IPS-18c (cell line): ENCODE results near the gene INPP4B.
"Not testable (repeated sequence)": the region's sequence is repeated elsewhere in the genome, so short reads cannot be mapped to it uniquely, and the experiment has no call there.

ENCODE experiments used
- H3K4me3 ChIP-seq: 2 replicates; pipeline ENCODE4 v1.7.0; 2013; ENCODE audit warnings: low read depth, mild to moderate bottlenecking, low read length, moderate library complexity; ENCODE audit not compliant: insufficient read depth
- H3K9me3 ChIP-seq: one replicate; pipeline ENCODE4 v1.6.1; 2013; ENCODE audit warnings: mild to moderate bottlenecking, low read length, moderate library complexity; ENCODE audit not compliant: control insufficient read depth, insufficient read depth

INPP4B gene

DNA sequence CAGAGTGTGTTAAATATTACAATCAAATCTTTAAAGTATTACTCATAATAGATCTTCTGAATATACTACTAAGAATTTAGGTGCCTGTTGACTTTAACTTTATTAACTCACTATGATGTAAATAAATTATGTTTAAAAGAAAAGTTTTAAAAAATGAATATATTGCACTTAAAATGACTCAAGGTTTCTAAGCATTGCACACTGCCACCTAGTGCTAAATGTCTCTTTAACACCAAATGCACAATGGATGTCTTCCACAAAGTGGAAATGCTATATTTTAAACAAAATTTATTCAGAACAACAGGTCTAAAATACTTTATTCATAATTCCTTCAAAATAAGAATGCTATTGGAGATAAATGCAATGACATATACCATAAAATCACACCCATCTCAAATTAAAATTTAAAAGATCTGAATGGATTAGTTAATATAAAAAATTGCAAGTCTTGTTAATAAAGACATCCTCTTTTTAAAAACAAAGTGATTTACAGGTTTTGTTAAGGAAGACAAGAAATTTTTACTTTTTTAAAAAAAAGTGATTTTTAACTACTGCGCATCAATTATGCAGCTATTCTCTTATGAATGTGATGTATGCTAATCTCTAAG lies 5.5 kb downstream of the INPP4B start:
- Histone ChIP-seq H3K9me3 (no peaks in the 10 kb centered on the region), H3K4me3 (no peak overlapping the region)

DNA sequence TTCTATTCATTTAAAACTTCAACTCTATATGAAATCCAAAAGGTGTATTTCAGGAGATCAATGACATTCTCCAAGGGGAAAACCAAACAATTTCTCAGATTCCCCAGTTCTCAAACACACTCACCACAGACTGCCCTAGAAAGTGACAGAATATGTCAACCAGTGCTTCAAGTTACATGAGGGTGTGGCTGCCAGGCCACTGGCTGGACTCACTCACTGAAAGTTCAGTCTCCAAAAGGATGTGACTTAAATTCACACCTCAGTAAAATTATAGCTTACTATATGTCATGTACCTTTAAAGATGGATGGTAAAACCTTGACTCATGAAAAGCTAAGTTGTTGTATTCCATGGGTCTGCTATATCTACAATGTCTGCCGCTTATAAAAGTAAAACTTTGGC lies 7.3 kb downstream of the INPP4B start:
- Histone ChIP-seq H3K9me3 (no peaks in the 10 kb centered on the region), H3K4me3 (no peak overlapping the region)

DNA sequence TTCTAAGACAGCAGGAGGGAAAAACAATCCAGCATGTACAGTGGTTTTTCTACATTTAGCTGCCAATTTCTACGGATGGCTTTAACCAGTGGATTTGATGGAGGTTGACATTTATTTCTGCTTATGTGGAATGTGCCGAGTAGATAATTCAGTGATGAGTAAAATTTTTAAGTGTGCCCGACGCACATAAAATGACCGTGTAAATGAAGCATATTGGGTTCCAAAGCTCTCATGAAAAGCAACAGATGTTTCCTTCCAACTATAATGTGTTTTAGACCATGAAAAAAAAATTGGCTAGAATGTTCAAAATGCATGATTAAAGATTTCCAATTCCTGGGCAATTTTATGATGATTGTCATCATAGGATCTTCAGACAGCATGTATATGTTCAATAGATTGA lies 14.1 kb downstream of the INPP4B start:
- H3K4me3 ChIP-seq = no peak overlapping the region
- H3K9me3 ChIP-seq = no peaks in the 10 kb centered on the region

DNA sequence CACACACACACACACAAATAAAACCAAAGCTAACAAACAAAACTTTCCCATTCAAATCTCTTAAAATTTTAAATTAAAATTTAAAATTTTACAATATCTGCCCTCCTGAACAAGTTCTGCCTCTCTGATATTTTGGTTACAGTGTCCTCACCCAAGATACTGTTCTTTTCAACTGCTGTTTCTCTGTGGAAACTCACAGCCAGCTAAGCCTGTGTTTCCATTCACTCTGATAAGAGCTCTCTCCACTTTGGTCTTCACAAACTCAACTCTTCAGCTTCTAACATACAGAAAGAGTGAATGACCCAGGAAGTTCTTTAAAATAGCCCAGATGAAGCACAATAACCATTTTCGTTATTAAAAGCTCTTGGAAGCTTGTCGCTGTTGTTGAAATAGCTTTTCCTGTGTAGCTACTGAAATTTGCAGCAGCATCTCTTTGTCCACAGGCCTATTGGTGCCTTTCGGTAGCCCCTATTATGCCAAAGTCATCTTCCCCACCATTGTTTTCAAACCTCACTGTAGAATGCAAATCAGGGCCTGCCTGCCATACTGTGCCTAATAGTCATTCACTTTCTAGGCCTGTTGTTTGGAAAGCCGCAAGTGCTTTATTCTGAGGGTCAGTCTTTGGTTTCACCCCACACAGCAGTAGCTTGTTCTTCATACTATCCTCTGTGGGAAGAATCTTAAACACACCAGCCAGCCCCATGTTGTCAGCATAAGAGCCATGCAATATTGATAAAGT lies 19.4 kb downstream of the INPP4B start:
- Histone ChIP-seq H3K4me3 (no peak overlapping the region), H3K9me3 (no peaks in the 10 kb centered on the region)

DNA sequence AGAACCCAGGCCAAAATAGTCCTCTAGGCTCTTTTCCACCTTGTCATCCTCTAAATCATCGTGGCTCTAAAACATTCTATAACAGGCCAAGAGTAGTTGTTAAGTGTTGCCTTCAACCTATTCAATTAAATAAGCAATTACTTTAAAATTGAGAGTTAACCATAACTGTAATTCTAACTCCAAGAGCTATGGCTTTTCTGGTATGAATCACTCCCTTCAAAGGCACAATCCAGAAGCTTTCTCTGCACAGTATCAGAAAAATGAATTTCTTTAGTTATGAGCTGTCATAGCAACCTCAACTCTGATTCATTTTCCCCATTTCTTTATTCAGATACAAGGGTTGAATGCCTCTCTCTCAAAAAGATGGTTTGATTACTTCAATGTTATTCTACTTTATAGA lies 21.7 kb downstream of the INPP4B start:
- Histone ChIP-seq H3K4me3 (no peak overlapping the region), H3K9me3 (no peaks in the 10 kb centered on the region)

DNA sequence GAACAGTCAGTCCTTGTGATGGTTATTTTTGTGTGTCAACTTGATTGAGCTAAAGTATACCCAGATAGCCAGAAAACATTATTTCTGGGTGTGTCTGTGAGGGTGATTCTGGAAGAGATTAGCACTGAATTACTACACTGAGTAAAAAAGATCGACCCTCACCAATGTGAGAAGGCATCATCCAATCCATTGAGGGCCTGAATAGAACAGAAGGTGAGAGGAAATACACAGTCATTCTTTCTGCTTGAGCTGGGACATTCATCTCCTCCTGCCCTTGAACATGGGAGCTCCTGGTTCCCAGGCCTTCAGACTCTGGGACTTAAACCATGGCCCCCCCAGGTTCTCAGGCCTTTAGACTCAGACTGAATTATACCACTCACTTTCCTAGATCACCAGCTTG lies 22.3 kb downstream of the INPP4B start:
- Histone ChIP-seq H3K9me3 (no peaks in the 10 kb centered on the region), H3K4me3 (no peak overlapping the region)

DNA sequence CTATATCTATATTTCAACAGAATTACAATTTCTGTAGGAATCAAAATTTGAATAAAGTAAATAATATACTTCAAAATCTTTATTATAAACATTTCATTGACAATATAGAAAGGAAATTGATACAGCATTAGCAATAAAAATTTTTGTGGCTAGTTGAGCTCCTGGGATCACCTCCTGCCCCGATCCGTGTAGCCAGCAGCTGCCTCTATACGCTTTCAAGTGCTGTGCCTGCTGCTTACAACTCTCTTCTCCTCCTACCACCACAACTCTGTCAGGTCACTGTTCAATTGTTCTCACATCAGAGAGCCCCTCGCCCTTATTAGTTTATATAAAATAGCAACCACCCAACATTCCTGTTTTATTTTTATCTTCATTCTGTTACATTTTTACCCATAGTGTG lies 27.6 kb downstream of the INPP4B start:
- Histone ChIP-seq H3K4me3 (no peak overlapping the region), H3K9me3 (no peaks in the 10 kb centered on the region)

DNA sequence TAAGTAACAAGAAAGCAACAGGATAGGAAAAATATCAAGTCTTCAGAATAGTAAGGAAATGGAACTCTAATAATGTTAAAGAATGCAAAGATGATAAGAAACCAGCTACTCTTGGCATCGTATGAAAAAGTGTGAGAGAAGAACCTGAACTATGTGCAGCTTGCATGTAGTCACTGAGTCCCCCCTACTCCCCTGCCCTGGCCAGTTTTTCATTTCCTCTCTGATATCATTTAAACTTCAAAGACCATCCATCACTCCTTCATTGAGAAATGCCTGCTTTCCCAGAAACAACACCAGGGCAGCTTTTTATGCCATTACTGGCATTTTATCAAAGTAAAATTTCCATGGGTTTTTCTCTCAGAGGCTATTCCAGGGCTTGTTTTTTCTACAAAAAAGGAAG lies 28.1 kb downstream of the INPP4B start:
- H3K9me3 ChIP-seq = no peaks in the 10 kb centered on the region
- no peak overlapping the region for H3K4me3 ChIP-seq

DNA sequence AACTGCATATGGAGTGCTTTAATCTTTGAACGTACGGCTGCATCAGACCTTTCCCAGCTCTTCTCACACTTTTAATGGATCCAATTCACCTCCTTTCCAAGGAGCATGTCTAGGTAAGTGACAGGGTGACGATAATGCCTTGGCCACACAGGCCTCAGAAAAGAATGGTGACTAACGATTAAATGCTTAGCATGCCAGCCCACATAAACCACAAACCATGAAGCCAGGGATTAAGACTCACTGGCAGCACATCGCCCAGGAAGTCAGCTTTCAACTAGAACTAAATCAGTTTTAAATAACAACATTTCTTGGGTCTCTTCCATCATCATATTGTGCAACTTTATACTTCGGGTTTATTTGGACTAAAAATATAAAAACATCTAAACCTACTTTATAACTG lies 28.7 kb downstream of the INPP4B start:
- Histone ChIP-seq H3K9me3 (no peaks in the 10 kb centered on the region), H3K4me3 (no peak overlapping the region)

DNA sequence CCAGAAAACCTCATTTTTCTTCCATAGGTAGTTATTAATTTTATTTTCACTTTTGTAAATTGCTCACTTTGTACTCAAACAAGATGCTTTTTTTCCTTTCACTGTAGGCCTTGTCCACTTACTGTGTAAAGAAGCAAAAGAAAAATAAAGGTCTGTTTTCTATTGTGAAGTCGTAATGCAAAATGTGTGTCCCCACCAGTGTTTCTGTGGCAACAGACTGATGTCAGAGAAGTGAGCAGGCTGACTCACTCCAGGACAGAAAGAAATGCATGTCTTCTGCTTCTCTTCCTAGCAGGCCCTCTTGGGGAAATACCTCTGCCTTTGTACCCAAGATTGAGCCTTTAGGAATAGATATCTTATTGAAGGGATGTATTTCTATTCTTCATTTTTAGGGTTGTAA lies 30.3 kb downstream of the INPP4B start:
- no peaks in the 10 kb centered on the region for H3K9me3 ChIP-seq
- no peak overlapping the region for H3K4me3 ChIP-seq

DNA sequence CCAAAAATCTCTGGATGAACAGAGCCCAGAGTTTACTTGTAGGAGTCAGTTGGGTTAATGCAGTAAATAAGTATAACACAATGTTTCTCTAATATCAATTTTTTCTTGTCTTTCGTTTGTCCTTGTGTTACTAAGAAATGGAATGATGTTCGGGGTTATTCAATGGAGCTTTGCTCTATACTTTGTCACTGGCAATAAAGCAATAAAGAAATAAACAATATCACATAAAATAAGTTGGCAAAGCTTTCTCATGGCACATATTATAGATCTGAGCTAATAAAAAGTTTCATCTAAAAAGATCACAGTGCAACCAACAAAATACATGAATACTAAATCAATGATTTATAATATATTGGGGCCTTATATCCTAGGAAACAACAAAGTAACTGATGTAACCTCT lies 32.7 kb downstream of the INPP4B start:
- no peaks in the 10 kb centered on the region for H3K9me3 ChIP-seq
- H3K4me3 ChIP-seq = no peak overlapping the region

DNA sequence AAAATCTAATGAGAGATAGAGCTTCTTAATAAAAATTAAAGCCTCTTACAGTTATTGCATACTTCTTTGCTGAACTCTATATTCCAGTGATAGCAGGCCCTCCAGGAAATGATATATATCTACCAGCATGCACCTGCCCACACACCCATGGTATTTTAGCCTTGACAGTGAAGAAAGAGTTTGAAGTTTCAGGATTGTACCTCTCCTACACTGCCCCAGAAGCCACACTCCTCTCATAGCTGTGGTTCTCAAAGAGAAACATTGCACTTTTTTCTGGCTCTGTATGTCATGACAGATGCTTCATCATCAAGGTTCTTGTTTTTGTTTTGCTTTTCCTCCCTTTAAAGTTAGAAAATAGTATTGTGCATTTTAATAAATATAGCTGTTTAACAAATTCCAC lies 34.0 kb downstream of the INPP4B start:
- Histone ChIP-seq H3K9me3 (no peaks in the 10 kb centered on the region), H3K4me3 (no peak overlapping the region)

DNA sequence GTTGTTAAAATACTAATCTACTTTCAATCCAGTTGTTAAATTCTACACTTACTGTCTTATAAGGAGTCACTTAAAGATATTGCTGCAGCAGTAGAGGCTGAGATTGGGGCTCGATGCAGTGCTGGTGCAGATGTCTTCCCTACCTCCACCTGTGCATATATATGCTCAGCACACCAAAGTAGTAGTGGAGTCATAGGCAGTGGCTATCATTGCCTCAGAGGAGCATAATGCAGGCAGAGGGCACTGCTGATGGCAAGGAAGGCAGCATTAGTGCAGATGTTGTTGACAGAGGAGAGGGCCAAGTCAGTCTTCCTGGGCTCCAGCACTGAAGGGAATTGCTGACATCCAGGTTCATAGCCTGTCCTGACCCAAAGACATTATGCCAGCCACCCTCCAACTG lies 35.1 kb downstream of the INPP4B start:
- Histone ChIP-seq H3K4me3 (no peak overlapping the region), H3K9me3 (no peaks in the 10 kb centered on the region)

DNA sequence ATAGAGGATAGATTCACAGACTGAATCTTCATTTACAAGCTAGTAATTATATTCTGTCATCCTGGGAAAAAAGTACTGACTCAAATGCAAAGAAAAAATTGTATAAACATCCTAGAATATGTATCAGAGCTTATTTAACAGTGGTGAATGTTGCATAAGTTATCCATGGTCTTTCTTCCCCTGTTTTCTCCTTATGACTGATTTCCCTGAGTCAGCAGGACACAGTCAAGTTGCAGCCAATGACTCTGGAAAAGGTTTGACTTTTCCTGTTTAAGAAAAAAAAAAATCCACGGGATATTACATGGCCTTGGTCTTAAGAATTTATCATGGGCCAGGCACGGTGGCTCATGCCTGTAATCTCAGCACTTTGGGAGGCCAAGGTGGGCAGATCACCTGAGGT lies 36.5 kb downstream of the INPP4B start:
- Histone ChIP-seq H3K9me3 (no peaks in the 10 kb centered on the region), H3K4me3 (no peak overlapping the region)

DNA sequence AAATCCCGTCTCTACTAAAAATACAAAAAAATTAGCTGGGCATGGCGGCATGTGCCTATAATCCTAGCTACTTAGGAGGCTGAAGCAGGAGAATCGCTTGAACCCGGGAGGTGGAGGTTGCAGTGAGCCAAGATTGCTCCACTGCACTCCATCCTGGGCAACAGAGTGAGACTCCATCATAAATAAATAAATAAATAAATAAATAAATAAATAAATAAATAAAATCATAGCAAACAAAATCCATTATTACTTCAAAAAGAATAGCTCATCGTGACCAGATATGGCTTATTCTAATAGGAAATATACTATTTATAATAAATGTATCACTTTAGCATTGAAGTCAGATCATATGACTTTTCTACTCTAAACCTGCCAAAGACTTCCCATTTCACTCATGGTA lies 42.2 kb downstream of the INPP4B start:
- not testable (repeated sequence) for H3K9me3 ChIP-seq, H3K4me3 ChIP-seq

DNA sequence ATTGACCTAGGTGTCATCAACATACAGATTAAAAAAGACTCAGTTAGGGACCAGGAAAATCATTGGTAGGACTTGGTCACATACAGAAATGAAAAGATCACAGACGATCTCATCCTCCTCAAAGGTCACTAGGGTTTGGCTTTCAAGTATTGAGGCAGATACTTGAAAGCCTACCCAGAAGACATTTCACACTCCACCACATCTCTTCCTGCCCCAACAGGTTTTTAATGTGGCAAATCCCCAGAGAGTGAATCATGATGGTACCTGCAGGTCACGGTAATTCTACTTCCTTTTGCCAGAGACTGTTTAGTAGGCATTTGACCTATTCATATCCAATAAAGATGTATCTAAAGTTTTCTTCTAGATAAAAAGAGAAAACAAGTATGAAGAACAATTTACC lies 44.1 kb downstream of the INPP4B start:
- H3K4me3 ChIP-seq = no peak overlapping the region

DNA sequence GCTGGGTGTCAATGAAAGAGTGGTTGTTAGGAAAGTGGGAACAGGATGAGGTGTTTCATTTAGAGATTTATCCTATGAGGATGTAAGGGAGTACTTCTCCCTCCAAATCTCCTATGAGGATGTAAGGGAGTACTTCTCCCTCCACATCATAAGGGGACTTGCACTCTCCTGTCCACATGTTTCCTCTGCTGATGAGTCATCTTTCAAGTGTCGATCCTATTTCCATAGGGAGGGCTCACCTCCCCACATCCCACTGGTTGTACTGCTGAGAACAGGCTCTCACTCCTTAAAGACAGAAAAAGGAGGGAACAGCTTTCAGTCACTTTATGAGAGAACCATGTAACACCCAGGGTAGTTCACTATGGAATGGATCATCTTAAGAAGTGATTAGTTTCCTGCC lies 65.0 kb downstream of the INPP4B start:
- no peaks in the 10 kb centered on the region for H3K9me3 ChIP-seq

More for the DNA sequence above, 44.1 kb downstream of the INPP4B start:
- H3K9me3 ChIP-seq = no peaks in the 10 kb centered on the region

DNA sequence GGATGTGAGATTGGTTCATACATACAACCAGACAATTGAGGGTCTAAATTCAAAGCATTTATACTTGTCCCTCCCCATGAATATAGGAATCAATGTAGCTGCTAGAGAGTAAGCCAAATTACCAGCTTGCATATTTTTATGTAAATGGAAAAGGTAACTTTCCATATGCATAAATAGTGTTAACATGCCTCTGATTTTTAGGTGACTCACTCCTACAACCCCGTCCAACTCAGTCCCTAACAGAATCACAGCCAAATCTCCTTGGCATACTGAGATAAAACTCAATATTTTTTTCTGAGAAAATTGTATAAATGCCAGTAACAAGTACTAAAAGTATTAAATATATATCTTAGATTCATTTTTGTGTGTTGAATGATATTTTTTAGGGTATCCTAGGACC lies 67.2 kb downstream of the INPP4B start:
- Histone ChIP-seq H3K9me3 (no peaks in the 10 kb centered on the region), H3K4me3 (no peak overlapping the region)

More for the DNA sequence above, 65.0 kb downstream of the INPP4B start:
- H3K4me3 ChIP-seq = no peak overlapping the region

DNA sequence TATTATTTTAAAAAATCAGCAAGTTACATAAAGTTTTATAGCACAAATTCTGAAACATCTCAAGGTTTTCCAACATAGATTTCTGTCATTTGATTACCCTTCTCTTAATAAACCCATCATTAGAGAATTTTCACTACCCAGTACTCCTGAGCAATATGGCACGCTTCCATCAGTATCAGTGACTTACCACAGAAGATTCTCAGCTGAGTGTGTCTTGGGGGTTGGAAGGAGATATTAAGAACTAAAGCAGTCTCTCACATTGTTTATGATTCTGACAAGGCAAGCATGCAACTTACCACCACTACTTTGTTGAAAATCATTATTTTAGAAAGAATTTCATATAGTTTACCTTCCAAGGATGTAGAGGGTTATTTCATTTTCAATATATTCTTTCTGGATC lies 67.7 kb downstream of the INPP4B start:
- no peak overlapping the region for H3K4me3 ChIP-seq
- H3K9me3 ChIP-seq = no peaks in the 10 kb centered on the region
